Measurements from ENCODE around the gene PSME3. TPM values are rescaled to one million over a fixed set of nuclear protein-coding genes. Genes with fewer than 3 reads are reported as not detected.

PSME3 gene
- total and polyA plus RNA-seq, 2 of the 13 experiments (the other 11 are each of a cell fraction or from before 2014, with no cell fraction given): 66.3 to 135 TPM

DNA sequence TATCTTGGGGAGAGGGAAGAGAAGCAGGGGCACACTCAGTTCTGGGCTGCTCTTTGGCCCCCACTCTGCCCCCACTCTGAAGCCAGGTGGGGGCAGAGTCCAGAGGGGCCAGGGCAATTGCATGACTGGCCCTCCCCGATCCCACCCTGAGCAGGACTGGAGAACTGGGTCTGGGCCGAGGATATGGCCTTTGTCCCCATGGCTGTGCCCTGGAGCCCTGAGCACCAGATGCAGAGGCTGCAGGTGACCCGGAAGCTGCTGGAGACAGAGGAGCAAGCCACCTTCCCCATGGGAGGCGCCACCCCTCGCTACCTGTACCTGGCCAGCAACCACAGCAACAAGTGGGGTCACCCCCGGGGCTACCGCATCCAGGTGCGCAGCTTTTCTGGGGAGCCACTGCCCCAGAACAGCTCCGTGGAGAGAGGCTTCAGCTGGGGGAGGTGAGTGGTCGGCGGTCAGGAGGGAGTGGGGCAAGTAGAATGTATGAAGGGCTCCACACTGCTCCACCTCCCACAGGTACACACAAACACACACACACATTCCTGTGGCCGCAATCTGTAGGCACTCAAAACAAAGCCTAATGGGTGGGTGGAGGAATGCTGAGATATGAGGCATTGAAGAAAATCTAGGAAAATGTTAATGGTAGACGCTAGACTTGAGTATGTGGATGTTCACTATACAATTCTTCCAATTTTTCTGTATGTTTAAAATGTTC lies 39.2 kb downstream of the PSME3 start (continued):
- no peak for TF ChIP-seq ZNF235 (CRISPR knock-in tag; IDR thresholded peaks at IDR 0.05; ENCODE audit: borderline replicate concordance)
- no peak for TF ChIP-seq TAF15 (IDR thresholded peaks at IDR 0.05; ENCODE audit: low read depth, low read length, poor library complexity, severe bottlenecking)
- peak; percentile 74; the same call in 1 of the 2 replicates for TF ChIP-seq MTA1 (CRISPR knock-in tag; IDR thresholded peaks at IDR 0.05; ENCODE audit: borderline replicate concordance)
- no peak for TF ChIP-seq POLR2AphosphoS5 (IDR thresholded peaks at IDR 0.05; ENCODE audit: low read depth, low read length)
- TF ChIP-seq ELF1 (CRISPR knock-in tag; IDR thresholded peaks at IDR 0.05): peak; percentile 31; the same call in 1 of the 2 replicates
- no peak for TF ChIP-seq SRSF9 (IDR thresholded peaks at IDR 0.05; ENCODE audit: borderline replicate concordance, insufficient read depth, low read depth, low read length, poor library complexity, severe bottlenecking)
- TF ChIP-seq ARHGAP35 (CRISPR knock-in tag; IDR thresholded peaks at IDR 0.05; ENCODE audit: borderline replicate concordance): no peak
- no peak for TF ChIP-seq ZBTB42 (CRISPR knock-in tag; IDR thresholded peaks at IDR 0.05)
- TF ChIP-seq, protein P1, sequence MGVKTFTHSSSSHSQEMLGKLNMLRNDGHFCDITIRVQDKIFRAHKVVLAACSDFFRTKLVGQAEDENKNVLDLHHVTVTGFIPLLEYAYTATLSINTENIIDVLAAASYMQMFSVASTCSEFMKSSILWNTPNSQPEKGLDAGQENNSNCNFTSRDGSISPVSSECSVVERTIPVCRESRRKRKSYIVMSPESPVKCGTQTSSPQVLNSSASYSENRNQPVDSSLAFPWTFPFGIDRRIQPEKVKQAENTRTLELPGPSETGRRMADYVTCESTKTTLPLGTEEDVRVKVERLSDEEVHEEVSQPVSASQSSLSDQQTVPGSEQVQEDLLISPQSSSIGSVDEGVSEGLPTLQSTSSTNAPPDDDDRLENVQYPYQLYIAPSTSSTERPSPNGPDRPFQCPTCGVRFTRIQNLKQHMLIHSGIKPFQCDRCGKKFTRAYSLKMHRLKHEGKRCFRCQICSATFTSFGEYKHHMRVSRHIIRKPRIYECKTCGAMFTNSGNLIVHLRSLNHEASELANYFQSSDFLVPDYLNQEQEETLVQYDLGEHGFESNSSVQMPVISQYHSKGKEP (CRISPR knock-in tag; IDR thresholded peaks at IDR 0.05): no peak
- TF ChIP-seq, protein P2, sequence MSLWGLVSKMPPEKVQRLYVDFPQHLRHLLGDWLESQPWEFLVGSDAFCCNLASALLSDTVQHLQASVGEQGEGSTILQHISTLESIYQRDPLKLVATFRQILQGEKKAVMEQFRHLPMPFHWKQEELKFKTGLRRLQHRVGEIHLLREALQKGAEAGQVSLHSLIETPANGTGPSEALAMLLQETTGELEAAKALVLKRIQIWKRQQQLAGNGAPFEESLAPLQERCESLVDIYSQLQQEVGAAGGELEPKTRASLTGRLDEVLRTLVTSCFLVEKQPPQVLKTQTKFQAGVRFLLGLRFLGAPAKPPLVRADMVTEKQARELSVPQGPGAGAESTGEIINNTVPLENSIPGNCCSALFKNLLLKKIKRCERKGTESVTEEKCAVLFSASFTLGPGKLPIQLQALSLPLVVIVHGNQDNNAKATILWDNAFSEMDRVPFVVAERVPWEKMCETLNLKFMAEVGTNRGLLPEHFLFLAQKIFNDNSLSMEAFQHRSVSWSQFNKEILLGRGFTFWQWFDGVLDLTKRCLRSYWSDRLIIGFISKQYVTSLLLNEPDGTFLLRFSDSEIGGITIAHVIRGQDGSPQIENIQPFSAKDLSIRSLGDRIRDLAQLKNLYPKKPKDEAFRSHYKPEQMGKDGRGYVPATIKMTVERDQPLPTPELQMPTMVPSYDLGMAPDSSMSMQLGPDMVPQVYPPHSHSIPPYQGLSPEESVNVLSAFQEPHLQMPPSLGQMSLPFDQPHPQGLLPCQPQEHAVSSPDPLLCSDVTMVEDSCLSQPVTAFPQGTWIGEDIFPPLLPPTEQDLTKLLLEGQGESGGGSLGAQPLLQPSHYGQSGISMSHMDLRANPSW (CRISPR knock-in tag; IDR thresholded peaks at IDR 0.05; ENCODE audit: borderline replicate concordance): no peak
- TF ChIP-seq ZNF557 (CRISPR knock-in tag; IDR thresholded peaks at IDR 0.05): no peak
- TF ChIP-seq, protein P3, sequence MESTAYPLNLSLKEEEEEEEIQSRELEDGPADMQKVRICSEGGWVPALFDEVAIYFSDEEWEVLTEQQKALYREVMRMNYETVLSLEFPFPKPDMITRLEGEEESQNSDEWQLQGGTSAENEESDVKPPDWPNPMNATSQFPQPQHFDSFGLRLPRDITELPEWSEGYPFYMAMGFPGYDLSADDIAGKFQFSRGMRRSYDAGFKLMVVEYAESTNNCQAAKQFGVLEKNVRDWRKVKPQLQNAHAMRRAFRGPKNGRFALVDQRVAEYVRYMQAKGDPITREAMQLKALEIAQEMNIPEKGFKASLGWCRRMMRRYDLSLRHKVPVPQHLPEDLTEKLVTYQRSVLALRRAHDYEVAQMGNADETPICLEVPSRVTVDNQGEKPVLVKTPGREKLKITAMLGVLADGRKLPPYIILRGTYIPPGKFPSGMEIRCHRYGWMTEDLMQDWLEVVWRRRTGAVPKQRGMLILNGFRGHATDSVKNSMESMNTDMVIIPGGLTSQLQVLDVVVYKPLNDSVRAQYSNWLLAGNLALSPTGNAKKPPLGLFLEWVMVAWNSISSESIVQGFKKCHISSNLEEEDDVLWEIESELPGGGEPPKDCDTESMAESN (CRISPR knock-in tag; conservative IDR thresholded peaks at IDR 0.05): no peak
- TF ChIP-seq HDAC2 (CRISPR knock-in tag; IDR thresholded peaks at IDR 0.05): no peak

Data from HepG2 (cell line).